Gastroesophageal sphincter (tissue), 4 donors: ENCODE results near the gene GRK3. TPM values are rescaled to one million over a fixed set of nuclear protein-coding genes. Genes with fewer than 3 reads are reported as not detected.

Source experiments
- ATAC-seq: fragments of 150-250 bp; one replicate; pipeline ENCODE4 v1.9.1; 2016; ENCODE audit warnings: mild to moderate bottlenecking, moderate library complexity
- H3K27ac ChIP-seq, 4 donors: fragments of 200-600 bp; sonication (generic) in 3 of 4; 1 replicate in 3 of 4; 2 replicates in 1 of 4; pipeline ENCODE4 v1.5.1; 2016 to 2019
- H3K27me3 ChIP-seq: fragments of 200-600 bp; sonication (generic); one replicate; pipeline ENCODE4 v1.5.1; 2019
- H3K36me3 ChIP-seq, 2 donors: fragments of 200-600 bp; sonication (generic); one replicate each; pipeline ENCODE4 v1.5.1; 2019; ENCODE audit warnings: control low read depth in 1 of 2
- H3K4me1 ChIP-seq, 3 donors: fragments of 200-600 bp; sonication (generic); 1 replicate in 2 of 3; 2 replicates in 1 of 3; pipeline ENCODE4 v1.5.1; 2016 to 2019; ENCODE audit warnings: control low read depth in 2 of 3
- H3K4me3 ChIP-seq, 2 donors: fragments of 200-600 bp; sonication (generic); one replicate each; pipeline ENCODE4 v1.5.1; 2019; ENCODE audit warnings: mild to moderate bottlenecking in 1 of 2, moderate library complexity in 1 of 2
- H3K9me3 ChIP-seq, 3 donors: fragments of 200-600 bp; sonication (generic); one replicate each; pipeline ENCODE4 v1.5.1; 2017 to 2019; ENCODE audit warnings: control low read depth in 2 of 3
- EP300 ChIP-seq: sonication (generic); formaldehyde crosslinking; IDR thresholded peaks from one replicate; pipeline ENCODE4 v1.6.1; 2017; ENCODE audit warnings: antibody characterized with exemption, mild to moderate bottlenecking
- POLR2A ChIP-seq, 2 donors: fragments of 450-650 bp; IDR thresholded peaks; one replicate each; pipeline ENCODE4 v1.6.1; 2017; ENCODE audit warnings: antibody characterized with exemption in 2 of 2, mild to moderate bottlenecking in 2 of 2, moderate library complexity in 1 of 2
- POLR2AphosphoS5 ChIP-seq: sonication (generic); formaldehyde crosslinking; IDR thresholded peaks from one replicate; pipeline ENCODE4 v1.6.1; 2017; ENCODE audit warnings: antibody characterized with exemption
- WGBS, 2 donors: methylation state at CpG; one replicate each; pipeline ENCODE4 v1.1.5; 2018; ENCODE audit warnings: low coverage in 1 of 2; 5-methylcytosine and 5-hydroxymethylcytosine counted together
- total RNA-seq, 4 donors: library from RNA; depleted of rRNA; stranded (reverse); fragments of >200 nt; gene quantifications; one replicate each; pipeline ENCODE4 v1.1.0, GENCODE V29; 2016
- TF ChIP-seq, protein P1 (sequence below), 4 experiments: fragments of 200-600 bp in 2 of 4; fragments of 450-650 bp in 2 of 4; sonication (generic) in 1 of 4; IDR thresholded peaks; one replicate each; pipeline ENCODE4 v1.5.1; 2017 to 2019; ENCODE audit warnings: antibody characterized with exemption in 4 of 4, mild to moderate bottlenecking in 2 of 4, moderate library complexity in 2 of 4

The GRK3 gene
- total RNA-seq, 4 donors from 2014 or later = 3.9 to 7.8 (median 4.5) TPM

DNA sequence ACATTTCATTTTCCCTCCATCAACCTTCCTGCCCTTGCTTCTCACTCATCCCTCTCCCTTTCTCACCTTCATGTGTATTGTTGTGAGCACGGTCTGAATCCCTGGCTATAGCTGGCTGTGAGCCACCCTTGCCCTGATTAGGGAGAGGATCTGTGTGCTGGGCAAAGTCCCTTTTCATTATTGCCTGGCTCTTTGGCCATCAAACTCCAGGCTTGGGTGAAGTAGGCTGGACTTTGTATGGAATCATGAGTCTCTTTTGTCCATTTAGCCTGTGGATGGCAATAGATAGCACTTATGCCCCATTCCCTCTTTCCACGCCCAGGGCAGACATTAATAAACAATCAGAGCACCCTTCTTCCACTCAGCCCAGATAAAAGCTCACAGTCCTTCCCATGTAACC, 184.2 kb downstream of the GRK3 start:
- peaks cover 2% of the 10 kb centered on the region for H3K27me3 ChIP-seq
- 50 to 73% methylated on average over 2 of the region's 2 CpGs for WGBS, 2 donors
- TF ChIP-seq EP300 = no peak
- TF ChIP-seq POLR2A (IDR thresholded peaks at IDR 0.05) = no peak
- no peak for TF ChIP-seq POLR2AphosphoS5
- TF ChIP-seq, protein P1, sequence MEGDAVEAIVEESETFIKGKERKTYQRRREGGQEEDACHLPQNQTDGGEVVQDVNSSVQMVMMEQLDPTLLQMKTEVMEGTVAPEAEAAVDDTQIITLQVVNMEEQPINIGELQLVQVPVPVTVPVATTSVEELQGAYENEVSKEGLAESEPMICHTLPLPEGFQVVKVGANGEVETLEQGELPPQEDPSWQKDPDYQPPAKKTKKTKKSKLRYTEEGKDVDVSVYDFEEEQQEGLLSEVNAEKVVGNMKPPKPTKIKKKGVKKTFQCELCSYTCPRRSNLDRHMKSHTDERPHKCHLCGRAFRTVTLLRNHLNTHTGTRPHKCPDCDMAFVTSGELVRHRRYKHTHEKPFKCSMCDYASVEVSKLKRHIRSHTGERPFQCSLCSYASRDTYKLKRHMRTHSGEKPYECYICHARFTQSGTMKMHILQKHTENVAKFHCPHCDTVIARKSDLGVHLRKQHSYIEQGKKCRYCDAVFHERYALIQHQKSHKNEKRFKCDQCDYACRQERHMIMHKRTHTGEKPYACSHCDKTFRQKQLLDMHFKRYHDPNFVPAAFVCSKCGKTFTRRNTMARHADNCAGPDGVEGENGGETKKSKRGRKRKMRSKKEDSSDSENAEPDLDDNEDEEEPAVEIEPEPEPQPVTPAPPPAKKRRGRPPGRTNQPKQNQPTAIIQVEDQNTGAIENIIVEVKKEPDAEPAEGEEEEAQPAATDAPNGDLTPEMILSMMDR (IDR thresholded peaks at IDR 0.05) = no peak
- ATAC-seq = no peak
- no peak overlapping the region for H3K4me3 ChIP-seq
- H3K4me1 ChIP-seq = no peaks in the 10 kb centered on the region
- no peaks in the 10 kb centered on the region for H3K36me3 ChIP-seq
- no peak overlapping the region for H3K27ac ChIP-seq
- no peaks in the 10 kb centered on the region for H3K9me3 ChIP-seq

DNA sequence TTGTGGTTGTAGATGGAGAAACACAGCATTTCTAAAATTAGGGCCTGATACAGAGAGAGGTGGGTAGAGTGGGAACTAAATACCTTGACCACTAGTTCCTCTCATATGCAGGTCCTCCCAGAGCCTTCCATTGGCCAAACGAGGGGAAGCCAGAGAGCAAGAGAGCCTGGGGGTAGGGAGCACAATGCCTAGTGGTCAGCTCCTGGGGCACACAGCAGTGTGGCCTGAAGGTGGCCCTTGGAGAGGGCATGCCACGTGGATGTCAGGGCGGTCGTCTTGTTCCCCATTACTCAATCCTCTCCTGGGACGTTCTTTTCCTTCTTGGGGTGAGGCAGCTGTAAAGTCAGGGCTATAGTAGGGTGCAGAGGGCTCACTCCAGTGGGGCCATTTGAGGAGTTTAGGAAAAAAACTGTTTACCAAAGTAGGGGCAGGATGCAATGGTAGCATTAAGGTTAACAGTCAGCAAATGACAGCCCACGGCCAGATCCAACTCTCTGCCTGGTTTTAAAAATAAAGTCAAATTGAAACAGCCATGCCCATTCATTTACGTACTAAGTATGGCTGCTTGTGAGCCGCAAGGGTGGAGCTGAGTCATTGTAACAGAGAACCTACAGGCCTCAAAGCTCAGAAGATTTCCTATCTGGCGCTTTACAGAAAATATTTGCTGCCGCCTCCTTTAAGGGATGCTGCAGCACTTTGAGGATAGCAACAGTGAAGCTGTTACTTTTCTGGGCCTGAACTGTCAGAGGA, 185.1 kb downstream of the GRK3 start:
- TF ChIP-seq POLR2A (IDR thresholded peaks at IDR 0.05) (no peak), EP300 (no peak), POLR2AphosphoS5 (no peak)
- TF ChIP-seq, protein P1 (IDR thresholded peaks at IDR 0.05) = no peak
- Histone ChIP-seq H3K4me3 (no peak overlapping the region), H3K9me3 (no peaks in the 10 kb centered on the region), H3K36me3 (no peaks in the 10 kb centered on the region), H3K4me1 (peaks cover 0 to 6% (median 0%) of the 10 kb centered on the region in 3 donors), H3K27me3 (no peaks in the 10 kb centered on the region), H3K27ac (no peak overlapping the region)
- WGBS, 2 donors = 73 to 91% methylated on average over 4 to 9 of the region's 10 CpGs
- ATAC-seq = no peak

DNA sequence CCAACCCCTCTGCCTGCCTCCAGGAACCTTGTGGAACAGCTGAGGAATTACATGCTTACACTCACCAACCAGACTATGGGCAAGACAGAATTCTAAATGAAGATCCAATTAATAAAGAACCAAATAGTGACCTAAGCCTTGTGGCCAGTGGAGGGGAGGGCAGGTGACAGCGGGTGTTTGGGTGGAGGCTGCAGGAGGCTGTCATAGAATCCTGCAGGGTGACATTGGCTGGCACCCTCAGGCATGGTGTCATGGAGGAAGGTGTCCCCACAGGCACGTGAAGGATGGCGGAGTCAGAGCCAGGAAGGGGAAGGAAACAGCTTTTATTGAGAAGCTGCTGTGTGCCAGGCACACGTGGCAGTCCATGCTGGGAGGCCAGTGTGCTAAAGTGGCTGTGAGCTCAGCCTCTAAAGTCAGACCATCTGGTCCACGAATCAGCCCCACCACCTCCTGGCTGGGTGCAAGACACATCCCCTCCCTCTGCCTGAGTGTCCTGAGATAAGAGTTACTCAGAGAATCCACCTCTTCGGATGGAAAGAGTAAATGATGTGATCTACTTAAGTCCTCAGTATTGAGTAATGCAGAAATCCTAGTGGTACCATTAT, 186.2 kb downstream of the GRK3 start:
- TF ChIP-seq POLR2A (IDR thresholded peaks at IDR 0.05) (no peak), EP300 (no peak), POLR2AphosphoS5 (no peak)
- TF ChIP-seq, protein P1 (IDR thresholded peaks at IDR 0.05) = no peak
- H3K27ac ChIP-seq = no peak overlapping the region
- no peaks in the 10 kb centered on the region for H3K36me3 ChIP-seq
- H3K9me3 ChIP-seq = no peaks in the 10 kb centered on the region
- no peak for ATAC-seq
- no peaks in the 10 kb centered on the region for H3K27me3 ChIP-seq
- WGBS, 2 donors = 46 to 60% methylated on average over 1 to 5 of the region's 6 CpGs
- no peak overlapping the region for H3K4me3 ChIP-seq
- peaks cover 0 to 12% (median 0%) of the 10 kb centered on the region in 3 donors for H3K4me1 ChIP-seq

DNA sequence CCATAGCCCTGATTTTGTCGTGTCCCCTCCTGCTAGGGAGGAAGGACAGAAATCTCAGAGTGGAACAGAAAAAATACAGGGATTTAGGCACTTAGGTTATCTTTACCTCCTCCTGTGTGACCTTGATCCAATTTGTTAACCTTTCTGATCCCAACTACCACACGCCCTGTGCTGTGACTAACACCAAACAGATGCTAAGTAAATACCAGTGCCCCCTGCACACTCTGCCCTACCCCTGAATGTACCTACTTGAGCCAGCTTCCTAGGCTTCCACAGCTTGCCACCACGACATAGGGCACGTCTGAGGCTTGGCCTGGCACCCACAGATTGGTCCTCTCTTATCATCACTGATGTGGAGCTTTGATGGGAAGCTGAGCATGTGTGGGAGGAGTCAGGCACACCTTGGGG, 186.7 kb downstream of the GRK3 start:
- no peak for ATAC-seq
- WGBS, 2 donors = 57 to 69% methylated on average over 2 to 4 of the region's 4 CpGs
- Histone ChIP-seq H3K9me3 (no peaks in the 10 kb centered on the region), H3K4me3 (no peak overlapping the region), H3K36me3 (no peaks in the 10 kb centered on the region), H3K27ac (no peak overlapping the region), H3K27me3 (no peaks in the 10 kb centered on the region), H3K4me1 (peaks cover 0 to 12% (median 0%) of the 10 kb centered on the region in 3 donors)
- TF ChIP-seq POLR2AphosphoS5 (no peak), POLR2A (IDR thresholded peaks at IDR 0.05) (no peak), EP300 (no peak)
- TF ChIP-seq, protein P1 (IDR thresholded peaks at IDR 0.05) = no peak
